B cell (primary cell): ENCODE data around the gene ZNF44. TPM values are rescaled to one million over a fixed set of nuclear protein-coding genes. Genes with fewer than 3 reads are reported as not detected.

Experiments
- ATAC-seq: fragments of 200-7000 bp; cut with Tn5 transposase; one replicate; pipeline ENCODE4 v1.10.0; 2021; ENCODE audit warnings: low read depth, mild to moderate bottlenecking, moderate number of reproducible peaks, moderate library complexity
- CTCF ChIA-PET: fragments of 350-600 bp; sonication (Branson Sonifier 250); formaldehyde crosslinking; loops from one replicate; lab custom pipeline; 2021; ENCODE audit warnings: antibody characterized with exemption, inconsistent platforms; lab: Charles Lee
- POLR2A ChIA-PET: fragments of 350-600 bp; sonication (Branson Sonifier 250); formaldehyde crosslinking; loops from one replicate; lab custom pipeline; 2021; ENCODE audit warnings: antibody characterized with exemption; lab: Charles Lee
- DNase-seq: peaks from one replicate; pipeline ENCODE4 v3.0.0; 2013
- H2AFZ ChIP-seq: 2 replicates; pipeline ENCODE4 v1.6.1; 2012; ENCODE audit warnings: mild to moderate bottlenecking, low read depth, low read length; ENCODE audit not compliant: insufficient read depth, poor library complexity, severe bottlenecking
- H3K27ac ChIP-seq, 2 donors: 1 replicate in 1 of 2; 2 replicates in 1 of 2; pipeline ENCODE4 v1.5.1; 2012 to 2013; ENCODE audit warnings: low read length in 2 of 2, mild to moderate bottlenecking in 2 of 2, moderate library complexity in 1 of 2
- H3K27me3 ChIP-seq, 4 experiments: fragments of 200-600 bp in 1 of 4; sonication (generic) in 1 of 4; replicated peaks in 1 of 4; 1 replicate in 2 of 4; 2 replicates in 2 of 4; pipeline versions ENCODE4 v1.6.1 to v1.7.0; 2013 to 2016; ENCODE audit warnings: low read length in 3 of 4, mild to moderate bottlenecking in 2 of 4, mixed read lengths in 1 of 4, moderate library complexity in 1 of 4; ENCODE audit not compliant: insufficient read depth in 4 of 4, control insufficient read depth in 3 of 4; ENCODE audit errors: control extremely low read depth in 1 of 4
- H3K36me3 ChIP-seq, 2 experiments: replicated peaks in 1 of 2; 1 replicate in 1 of 2; 2 replicates in 1 of 2; pipeline versions ENCODE4 v1.6.1 to v1.7.1; 2013; ENCODE audit warnings: low read length in 1 of 2; ENCODE audit not compliant: insufficient read depth in 2 of 2, control insufficient read depth in 1 of 2; ENCODE audit errors: control extremely low read depth in 1 of 2, extremely low read depth in 1 of 2
- H3K4me1 ChIP-seq, 2 donors: fragments of 200-600 bp in 1 of 2; sonication (generic) in 1 of 2; 1 replicate in 1 of 2; 2 replicates in 1 of 2; pipeline versions ENCODE4 v1.5.1 to v1.6.1; 2013 to 2017; ENCODE audit warnings: low read length in 2 of 2; ENCODE audit not compliant: control insufficient read depth in 2 of 2, insufficient read depth in 2 of 2
- H3K4me2 ChIP-seq: replicated peaks from 2 replicates; pipeline ENCODE3; 2012; ENCODE audit warnings: mild to moderate bottlenecking, low read depth, low read length; ENCODE audit not compliant: poor library complexity, severe bottlenecking
- H3K4me3 ChIP-seq, 5 experiments: fragments of 200-600 bp in 1 of 5; sonication (generic) in 1 of 5; 1 replicate in 3 of 5; 2 replicates in 2 of 5; pipeline versions ENCODE4 v1.5.1 to v1.7.0; 2011 to 2016; ENCODE audit warnings: low read length in 4 of 5, mild to moderate bottlenecking in 4 of 5, low read depth in 2 of 5, control low read depth in 1 of 5, moderate library complexity in 1 of 5; ENCODE audit not compliant: insufficient read depth in 1 of 5; ENCODE audit errors: control extremely low read depth in 1 of 5, extremely low read depth in 1 of 5
- H3K79me2 ChIP-seq: fragments of 200-600 bp; sonication (generic); one replicate; pipeline ENCODE4 v1.6.0; 2016; ENCODE audit warnings: low read length; ENCODE audit not compliant: control insufficient read depth, insufficient read depth
- H3K9ac ChIP-seq: fragments of 200-600 bp; sonication (generic); 2 replicates; pipeline ENCODE4 v1.6.1; 2017; ENCODE audit warnings: mild to moderate bottlenecking, low read length, moderate library complexity
- H3K9me3 ChIP-seq, 3 donors: one replicate each; pipeline versions ENCODE4 v1.6.1 to v1.7.1; 2013; ENCODE audit warnings: low read length in 2 of 3; ENCODE audit not compliant: control insufficient read depth in 2 of 3, insufficient read depth in 1 of 3; ENCODE audit errors: control extremely low read depth in 1 of 3
- H4K20me1 ChIP-seq: 2 replicates; pipeline ENCODE4 v1.6.0; 2012; ENCODE audit warnings: mild to moderate bottlenecking, low read length; ENCODE audit not compliant: insufficient read depth, control insufficient read depth, poor library complexity, severe bottlenecking
- H3K27ac Mint-ChIP-seq: one replicate; pipeline ENCODE4 v1.8.0; 2021; ENCODE audit warnings: mixed read lengths
- H3K27me3 Mint-ChIP-seq: one replicate; pipeline ENCODE4 v1.8.0; 2021; ENCODE audit warnings: mixed read lengths
- H3K4me1 Mint-ChIP-seq: one replicate; pipeline ENCODE4 v1.8.0; 2021; ENCODE audit warnings: mixed read lengths
- H3K4me3 Mint-ChIP-seq: one replicate; pipeline ENCODE4 v1.8.0; 2021; ENCODE audit warnings: mixed read lengths
- H3K9me3 Mint-ChIP-seq: one replicate; pipeline ENCODE4 v1.8.0; 2022; ENCODE audit warnings: mixed read lengths; ENCODE audit not compliant: insufficient read depth
- CTCF ChIP-seq: fragments of 200-600 bp; IDR thresholded peaks from one replicate; pipeline ENCODE4 v1.8.0; 2022; ENCODE audit warnings: antibody characterized with exemption, mild to moderate bottlenecking
- EZH2 ChIP-seq: IDR thresholded peaks from 2 replicates; pipeline ENCODE4 v1.6.1; 2012; ENCODE audit warnings: borderline replicate concordance, low read depth, mild to moderate bottlenecking, moderate library complexity, low read length; ENCODE audit not compliant: insufficient read depth, poor library complexity, severe bottlenecking
- WGBS: methylation state at CpG from one replicate; pipeline ENCODE4 v1.1.5; 2013; ENCODE audit warnings: missing lambda C conversion rate; ENCODE audit not compliant: insufficient coverage; 5-methylcytosine and 5-hydroxymethylcytosine counted together
- intact Hi-C: fragments of 100-400 bp; cut with micrococcal nuclease; formaldehyde crosslinking; loops from one replicate; pipeline ENCODE4 v1.10.0; 2022
- polyA plus RNA-seq: library from polyadenylated mRNA; depleted of rRNA; stranded (reverse); fragments of >200 nt; gene quantifications from 2 replicates; pipeline ENCODE4 v1.2.3, GENCODE V29; 2012
- total RNA-seq, 2 donors: library from RNA; stranded (reverse); fragments of 120-200 nt in 1 of 2; gene quantifications; 1 replicate in 1 of 2; 2 replicates in 1 of 2; pipeline versions ENCODE4 v1.2.3 to v1.2.4, GENCODE V29; 2013 to 2022

The ZNF44 gene
- total and polyA plus RNA-seq, 2 donors (not counting 1 experiment from before 2014, with no cell fraction given) = 11.3 to 28.0 TPM

- H3K4me1 ChIP-seq = no peaks in the 10 kb centered on the region
- WGBS = 95% methylated on average over 3 of the region's 3 CpGs
- H3K79me2 ChIP-seq = peaks cover 11% of the 10 kb centered on the region
- no peaks in the 10 kb centered on the region for H4K20me1 ChIP-seq
- H3K9me3 ChIP-seq = peaks cover 4 to 46% (median 17%) of the 10 kb centered on the region in 3 donors
- Mint-ChIP-seq H3K4me3 (no peak overlapping the region), H3K27me3 (no peaks in the 10 kb centered on the region), H3K4me1 (no peaks in the 10 kb centered on the region), H3K27ac (no peak overlapping the region), H3K9me3 (peaks cover 11% of the 10 kb centered on the region)
- H3K36me3 ChIP-seq = no peaks in the 10 kb centered on the region
- DNase-seq (no peak), ATAC-seq (no peak)
- H3K4me2 ChIP-seq = no peak overlapping the region
- no peak overlapping the region for H3K4me3 ChIP-seq
- no peak overlapping the region for H2AFZ ChIP-seq
- CTCF ChIA-PET = no interaction called here
- intact Hi-C loops = no loop called here
- H3K27me3 ChIP-seq = no peaks in the 10 kb centered on the region
- H3K27ac ChIP-seq = no peak overlapping the region
- TF ChIP-seq EZH2 (no peak), CTCF (no peak)
- H3K9ac ChIP-seq = no peak overlapping the region
- POLR2A ChIA-PET = no interaction called here
These were observed 39.3 kb downstream of the ZNF44 start for GRCh38 chr19:12255372-12255771.

GRCh38 chr19:12247644-12248222 is 47.0 kb downstream of the ZNF44 start:
- CTCF ChIA-PET = no interaction called here
- Histone ChIP-seq H3K9ac (no peak overlapping the region), H3K27ac (no peak overlapping the region), H3K36me3 (peaks cover 1 to 23% of the 10 kb centered on the region in 2 experiments), H3K4me3 (peak overlapping the region in 1 of 5 experiments; percentile 14), H3K9me3 (peaks cover 23 to 59% (median 35%) of the 10 kb centered on the region in 3 donors), H4K20me1 (no peaks in the 10 kb centered on the region), H3K4me2 (no peak overlapping the region), H3K79me2 (no peaks in the 10 kb centered on the region), H3K27me3 (no peaks in the 10 kb centered on the region), H2AFZ (no peak overlapping the region), H3K4me1 (no peaks in the 10 kb centered on the region)
- no peaks in the 10 kb centered on the region for H3K27me3 Mint-ChIP-seq
- DNase-seq (no peak), ATAC-seq (no peak)
- TF ChIP-seq CTCF (no peak), EZH2 (no peak)
- WGBS = 86% methylated on average over 1 of the region's 5 CpGs
- peaks cover 29% of the 10 kb centered on the region for H3K9me3 Mint-ChIP-seq
- POLR2A ChIA-PET = no interaction called here
- no peaks in the 10 kb centered on the region for H3K4me1 Mint-ChIP-seq
- peak overlapping the region; percentile 20 for H3K27ac Mint-ChIP-seq
- no peak overlapping the region for H3K4me3 Mint-ChIP-seq
- intact Hi-C loops = no loop called here
